NCI-H1105 (cell line): ENCODE measurements around the gene UBP1.
"Not testable (repeated sequence)": the region's sequence is repeated elsewhere in the genome, so short reads cannot be mapped to it uniquely, and the experiment has no call there.

Experiments used
- DNase-seq: peaks from one replicate; lab custom pipeline; 2025; lab: John Stamatoyannopoulos, UW

The UBP1 gene

DNA sequence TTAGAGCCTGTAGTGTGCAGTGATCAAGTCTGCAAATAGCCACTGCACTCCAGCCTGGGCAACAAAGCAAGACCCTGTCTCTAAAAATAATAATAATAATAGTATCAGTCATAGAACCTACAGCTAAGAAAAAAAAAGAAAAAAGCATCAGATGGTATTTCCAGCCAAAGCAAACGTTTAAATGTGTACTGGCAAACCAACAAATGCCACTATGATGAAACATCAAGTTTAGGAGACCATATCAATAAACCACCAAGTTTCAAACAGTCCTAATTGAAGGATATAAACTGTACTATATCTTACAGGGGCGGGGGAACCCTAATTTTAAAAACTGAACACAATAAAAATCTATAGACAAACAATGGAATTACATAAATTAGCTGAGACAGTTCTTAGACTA, 6.4 kb downstream of the UBP1 start:
- no peak for DNase-seq

- DNase-seq, result no peak
Measured at GRCh38 chr3:33430571-33430970, 9.6 kb downstream of the UBP1 start.

- no peak for DNase-seq
Measured at GRCh38 chr3:33430061-33430460, 10.1 kb downstream of the UBP1 start.

GRCh38 chr3:33429306-33429705, 10.9 kb downstream of the UBP1 start:
- not testable (repeated sequence) for DNase-seq

- no peak for DNase-seq
Measured at GRCh38 chr3:33428734-33429133, 11.5 kb downstream of the UBP1 start.

DNA sequence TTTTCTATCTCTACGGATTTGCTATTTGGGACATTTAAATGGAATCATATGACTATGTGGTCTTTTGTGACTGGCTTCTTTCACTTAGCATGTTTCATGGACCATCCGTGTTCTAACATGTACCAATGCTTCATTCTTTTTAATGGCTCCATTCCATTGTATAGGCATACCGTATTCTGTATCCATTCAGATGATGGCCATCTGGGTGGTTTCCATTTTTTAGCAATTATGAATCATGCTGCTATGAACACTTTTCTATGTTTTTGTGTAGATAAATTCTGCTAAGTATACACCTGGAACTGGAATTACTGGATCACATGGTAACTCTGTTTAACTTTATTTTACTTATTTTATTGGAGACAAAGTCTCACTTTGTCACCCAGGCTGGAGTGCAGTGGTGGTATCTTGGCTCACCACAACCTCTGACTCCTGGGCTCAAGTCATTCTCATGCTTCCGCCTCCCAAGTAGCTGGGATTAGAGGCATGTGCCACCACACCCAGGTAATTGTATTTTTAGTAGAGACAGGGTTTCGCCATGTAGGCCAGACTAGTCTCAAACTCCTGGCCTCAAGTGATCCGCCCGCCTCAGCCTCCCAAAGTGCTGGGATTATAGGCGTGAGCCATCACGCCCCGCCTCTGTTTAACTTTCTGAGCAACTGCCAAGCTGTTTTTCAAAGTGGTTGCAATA, 13.4 kb downstream of the UBP1 start:
- DNase-seq, result no peak

- no peak for DNase-seq
Measured at GRCh38 chr3:33426068-33426467, 14.1 kb downstream of the UBP1 start.

DNA sequence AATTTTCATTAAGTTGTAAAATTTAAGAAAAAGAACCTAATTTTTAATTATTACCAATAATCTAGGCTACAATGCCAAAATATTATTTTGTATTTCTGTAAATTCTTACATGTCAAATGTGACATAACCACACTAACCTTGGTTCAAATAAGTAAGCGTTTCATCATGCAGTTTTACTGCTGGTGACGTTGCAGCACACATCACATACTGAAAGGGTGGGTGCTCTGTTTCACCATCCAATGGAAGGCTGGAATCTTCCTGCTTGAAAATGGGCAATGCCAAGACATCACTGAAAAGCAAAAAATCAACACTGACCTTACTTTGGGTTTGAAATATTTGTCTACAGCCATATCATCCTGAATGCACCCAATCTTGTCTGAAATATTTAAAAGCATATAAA, 14.8 kb downstream of the UBP1 start:
- no peak for DNase-seq

DNA sequence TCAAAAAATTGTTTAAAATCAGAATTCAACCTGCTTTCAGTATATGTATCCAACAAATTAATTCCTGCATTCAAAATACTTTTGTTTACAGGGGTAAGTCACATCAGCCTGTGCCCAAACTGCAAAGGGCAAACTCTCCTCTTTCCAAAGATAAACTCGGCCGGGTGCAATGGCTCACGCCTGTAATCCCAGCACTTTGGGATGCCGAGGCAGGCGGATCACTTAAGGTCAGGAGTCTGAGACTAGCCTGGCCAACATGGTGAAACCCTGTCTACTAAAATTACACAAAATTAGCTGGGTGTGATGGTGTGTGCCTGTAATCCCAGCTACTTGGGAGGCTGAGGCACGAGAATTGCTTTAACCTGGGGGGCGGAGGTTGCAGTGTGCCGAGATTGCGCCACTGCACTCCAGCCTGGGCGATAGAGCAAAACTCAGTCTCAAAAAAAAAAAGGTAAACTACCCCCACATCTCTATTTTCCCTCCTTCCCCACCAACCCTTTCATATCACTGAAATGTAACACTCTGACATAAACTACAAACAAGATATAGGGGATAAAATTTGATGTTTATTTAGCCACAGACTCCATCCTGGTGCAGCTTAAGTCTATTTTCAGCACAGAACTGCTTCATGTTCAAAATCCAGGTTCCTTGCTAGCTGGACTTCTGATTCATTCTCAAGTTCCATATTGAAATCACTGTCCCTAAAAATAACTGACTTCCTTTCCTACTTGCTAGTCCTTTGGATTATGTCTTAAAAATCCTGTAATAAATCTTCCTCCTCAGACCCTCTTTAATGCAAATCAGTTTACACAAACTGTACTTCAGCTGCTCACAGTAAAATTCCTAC, 15.4 kb downstream of the UBP1 start:
- no peak for DNase-seq

GRCh38 chr3:33420966-33421365, 19.2 kb downstream of the UBP1 start:
- DNase-seq, result no peak

GRCh38 chr3:33419948-33420347, 20.3 kb downstream of the UBP1 start:
- no peak for DNase-seq

DNA sequence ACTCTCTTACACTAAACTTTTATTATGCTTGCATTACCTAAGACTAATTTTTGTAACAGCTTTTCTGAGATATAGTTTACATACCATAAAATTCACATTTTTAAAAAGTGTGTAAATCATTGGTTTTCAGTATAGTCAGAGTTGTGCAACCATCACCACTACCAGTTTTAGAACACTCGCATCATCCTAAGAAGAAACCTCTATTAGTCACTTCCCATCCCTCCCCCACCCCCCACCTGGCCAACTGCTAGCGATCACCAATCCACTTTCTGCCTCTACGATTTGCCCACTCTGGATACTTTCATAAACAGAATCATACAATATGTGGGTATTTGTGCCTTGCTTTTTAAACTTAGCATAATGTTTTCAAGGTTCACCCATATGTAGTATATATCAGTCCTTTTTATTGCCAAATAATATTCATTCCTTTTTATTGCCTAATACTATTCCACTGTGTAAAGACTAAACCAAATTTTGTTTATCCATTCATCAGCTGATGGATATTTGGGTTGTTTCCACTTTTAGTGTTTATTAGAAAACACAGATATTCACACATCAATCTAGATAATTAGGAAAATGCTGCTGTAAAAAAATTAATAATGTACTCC, 23.0 kb downstream of the UBP1 start:
- DNase-seq, result no peak

DNA sequence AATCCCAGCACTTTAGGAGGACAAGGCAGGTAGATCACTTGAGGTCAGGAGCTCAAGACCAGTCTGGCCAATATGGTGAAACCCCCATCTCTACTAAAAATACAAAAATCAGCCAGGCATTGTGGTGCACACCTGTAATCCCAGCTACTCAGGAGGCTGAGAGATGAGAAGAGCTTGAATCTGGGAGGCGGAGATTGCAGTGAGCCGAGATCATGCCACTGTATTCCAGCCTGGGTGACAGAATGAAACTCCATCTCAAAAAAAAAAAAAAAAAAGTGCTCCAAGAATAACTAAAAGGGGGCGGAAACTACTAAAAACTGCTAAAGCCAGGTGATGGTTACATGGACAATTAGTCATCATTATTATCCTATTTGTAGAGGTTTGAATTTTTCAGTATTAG, 29.4 kb downstream of the UBP1 start:
- not testable (repeated sequence) for DNase-seq

- no peak for DNase-seq
Measured at GRCh38 chr3:33403756-33404155, 36.4 kb downstream of the UBP1 start.

DNA sequence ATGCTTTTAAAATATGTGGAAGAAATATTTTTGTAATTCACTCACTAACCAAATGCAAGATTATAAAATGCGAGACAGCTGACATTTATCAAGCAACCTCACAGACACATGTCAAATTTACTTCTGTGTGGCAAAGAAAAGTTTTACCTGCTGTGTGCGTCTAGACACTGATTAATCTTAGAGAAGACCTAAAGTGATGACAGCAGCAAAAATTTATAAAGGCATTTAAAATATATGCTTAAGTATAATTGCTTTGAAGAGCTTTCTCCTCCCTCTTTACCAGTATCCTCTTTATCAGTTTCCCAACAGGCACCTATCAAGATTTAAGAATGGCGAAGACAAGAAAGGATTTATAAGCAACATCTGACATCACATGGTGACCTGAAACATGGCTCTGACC, 37.3 kb downstream of the UBP1 start:
- DNase-seq, result no peak

DNA sequence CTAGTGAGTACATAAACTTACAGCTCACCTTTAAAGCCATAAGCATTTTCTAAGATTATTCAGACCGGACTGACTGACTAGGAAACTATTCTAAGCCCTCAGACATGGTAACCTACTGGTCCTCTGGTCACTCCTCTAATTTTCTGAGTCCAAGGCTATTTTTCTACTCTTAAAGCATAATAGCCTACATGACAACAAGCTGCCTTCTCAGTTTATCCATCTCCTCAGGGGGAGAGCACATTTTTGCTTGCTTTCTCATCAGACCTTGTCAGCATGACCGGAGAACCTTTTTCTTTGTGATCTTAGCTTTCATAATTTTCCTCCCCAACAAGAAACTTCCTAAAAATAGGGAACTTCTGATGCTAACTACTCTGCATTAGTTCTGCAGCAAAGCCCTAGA, 38.4 kb downstream of the UBP1 start:
- DNase-seq, result no peak

GRCh38 chr3:33398410-33398809, 41.8 kb downstream of the UBP1 start:
- no peak for DNase-seq

DNA sequence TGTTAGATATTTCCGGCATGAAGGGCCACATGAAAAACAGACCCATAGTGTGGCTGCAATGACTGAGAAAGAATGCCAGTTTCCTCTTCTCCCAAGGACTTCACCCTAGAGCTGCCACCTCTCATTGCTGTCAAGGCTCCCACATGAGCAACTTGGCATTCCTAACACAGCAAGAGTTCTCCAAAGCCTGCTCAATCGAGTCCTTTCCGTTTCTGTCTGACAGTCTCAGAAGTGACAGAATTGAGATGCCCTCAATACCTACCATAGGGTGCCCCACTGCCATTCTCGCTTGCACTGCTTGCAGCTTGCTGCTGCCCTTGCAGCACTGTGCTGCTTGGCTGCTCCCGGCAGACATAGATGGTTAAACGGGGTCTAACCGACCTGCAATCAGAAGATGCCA, 44.3 kb downstream of the UBP1 start:
- DNase-seq, result no peak

DNA sequence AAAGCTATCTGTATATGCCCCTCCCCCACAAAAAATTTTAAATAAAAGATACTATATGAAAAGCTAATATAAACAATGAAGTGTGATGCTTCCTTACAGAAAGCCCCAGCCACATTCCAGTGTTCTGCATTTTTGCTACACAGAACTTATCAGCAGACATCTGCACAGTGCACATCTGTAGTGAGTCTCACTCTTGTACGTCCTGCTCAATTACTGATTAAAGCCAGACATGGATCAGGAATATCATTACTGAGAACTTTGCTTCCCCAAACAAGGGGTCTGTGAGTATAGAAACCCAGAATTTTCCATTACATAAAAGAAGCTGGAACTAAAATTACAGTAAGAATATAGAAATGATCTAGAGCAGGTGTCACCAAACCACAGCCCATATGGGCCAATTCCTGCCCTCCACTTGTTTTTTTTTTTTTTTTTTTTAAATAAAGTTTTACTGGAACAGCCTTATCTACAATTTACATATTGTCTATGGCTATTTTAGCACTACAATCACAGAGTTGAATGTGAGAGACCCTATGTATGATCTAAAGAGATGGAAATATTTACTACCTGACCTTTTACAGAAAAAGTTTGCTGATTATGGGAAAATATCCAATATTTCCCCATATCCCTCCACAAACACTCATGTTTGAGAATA, 45.7 kb downstream of the UBP1 start:
- DNase-seq, result no peak

DNA sequence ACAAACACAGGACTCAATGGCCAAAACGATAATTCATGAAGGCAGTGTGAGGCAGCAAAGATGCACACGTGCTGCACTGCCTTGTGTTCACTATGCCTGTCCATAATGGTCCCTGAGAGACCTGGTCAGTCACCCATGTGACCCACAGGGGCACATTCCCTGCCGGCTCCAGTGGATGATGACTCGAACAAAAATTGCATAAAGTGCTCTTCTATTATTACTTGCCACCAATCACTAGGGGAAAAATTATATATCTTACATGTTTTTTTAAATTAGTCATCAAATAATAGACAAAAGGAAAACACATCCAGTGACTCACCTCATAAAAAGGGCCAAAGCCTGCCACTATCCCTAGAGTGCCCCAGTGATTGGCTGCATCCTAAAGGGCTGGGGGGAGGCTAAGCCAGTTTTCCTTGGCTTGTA, 47.5 kb downstream of the UBP1 start:
- no peak for DNase-seq

- DNase-seq, result no peak
Measured at GRCh38 chr3:33392144-33392543, 48.1 kb downstream of the UBP1 start.

- DNase-seq, result no peak
Measured at GRCh38 chr3:33391255-33391995, 48.8 kb downstream of the UBP1 start.
